Activated CD4-positive, alpha-beta memory T cell treated with anti-CD3 and anti-CD28 coated beads, Interleukin-2, amount 10 ng/mL, durations not matched to agents 7 days and 5 days (primary cell): ENCODE results near the gene LAG3. TPM values are rescaled to one million over a fixed set of nuclear protein-coding genes. Genes with fewer than 3 reads are reported as not detected.
"Not testable (repeated sequence)": the region's sequence is repeated elsewhere in the genome, so short reads cannot be mapped to it uniquely, and the experiment has no call there.

Experiments used
- CTCF ChIA-PET: fragments of 350-600 bp; sonication (Branson Sonifier 250); formaldehyde crosslinking; loops from one replicate; lab custom pipeline; 2021; ENCODE audit warnings: antibody characterized with exemption, inconsistent platforms; lab: Charles Lee
- POLR2A ChIA-PET: fragments of 350-600 bp; sonication (Branson Sonifier 250); formaldehyde crosslinking; loops from one replicate; lab custom pipeline; 2021; ENCODE audit warnings: antibody characterized with exemption; lab: Charles Lee
- DNase-seq: peaks from one replicate; pipeline ENCODE4 v3.0.0-alpha.2; 2020
- H3K27ac Mint-ChIP-seq: one replicate; pipeline ENCODE4 v1.8.0; 2021; ENCODE audit warnings: mild to moderate bottlenecking, mixed read lengths
- H3K27me3 Mint-ChIP-seq: one replicate; pipeline ENCODE4 v1.8.0; 2021; ENCODE audit warnings: mixed read lengths
- H3K36me3 Mint-ChIP-seq: one replicate; pipeline ENCODE4 v1.8.0; 2021; ENCODE audit warnings: low read depth, mixed read lengths
- H3K4me1 Mint-ChIP-seq: one replicate; pipeline ENCODE4 v1.8.0; 2021; ENCODE audit warnings: mixed read lengths
- H3K4me3 Mint-ChIP-seq: one replicate; pipeline ENCODE4 v1.8.0; 2021; ENCODE audit warnings: mild to moderate bottlenecking, mixed read lengths
- H3K9me3 Mint-ChIP-seq: one replicate; pipeline ENCODE4 v1.8.0; 2021; ENCODE audit warnings: mixed read lengths
- total RNA-seq, 2 experiments: library from RNA; stranded (reverse); gene quantifications; one replicate each; pipeline ENCODE4 v1.2.3, GENCODE V29; 2021

The LAG3 gene
- 10 to 100 TPM; 91.9 TPM for total RNA-seq

- DNase-seq, result peak; percentile 61
- Mint-ChIP-seq H3K27ac (peak within 1 kb of the TSS; percentile 71), H3K4me1 (peaks cover 76% of the 10 kb centered on the region), H3K4me3 (peak within 1 kb of the TSS; percentile 74), H3K36me3 (peaks cover 27% of the 10 kb centered on the region), H3K27me3 (peaks cover 13% of the 10 kb centered on the region), H3K9me3 (no peaks in the 10 kb centered on the region)
- CTCF ChIA-PET, result interaction anchor here (0.5 to 3.0 kb wide), 5 partner anchors 8 to 176 kb away, joined by 4 to 23 read pairs (median 9); partner anchors contain the start of genes CD4 and MLF2
- POLR2A ChIA-PET, result interaction anchor here (1.0 to 14.0 kb wide), 6 partner anchors 8 to 302 kb away, joined by 3 to 153 read pairs (median 6); partner anchors contain the start of genes CD4, GAPDH, MLF2 and VAMP1
Measured at GRCh38 chr12:6772331-6772695, at the start of gene LAG3. Gene LAG3 (plus strand): TSS chr12:6772520. CDS start chr12:6772853, 333 bp downstream.

GRCh38 chr12:6722863-6723262, 49.5 kb upstream of the LAG3 start:
- ChIA-PET CTCF (interaction anchor here (1.5 to 4.6 kb wide), 9 partner anchors 24 to 169 kb away, joined by 5 to 41 read pairs (median 9); partner anchors contain the start of genes MLF2, PTMS and ZNF384), POLR2A (interaction anchor here (1.0 to 4.0 kb wide), 23 partner anchors 10 to 386 kb away, joined by 3 to 103 read pairs (median 8); partner anchors contain the start of genes C12orf57, CDCA3, GAPDH and MLF2)
- H3K9me3 Mint-ChIP-seq, result no peaks in the 10 kb centered on the region
- H3K4me1 Mint-ChIP-seq, result peaks cover 22% of the 10 kb centered on the region
- H3K4me3 Mint-ChIP-seq, result no peak overlapping the region
- DNase-seq, result no peak
- H3K27ac Mint-ChIP-seq, result no peak overlapping the region
- H3K27me3 Mint-ChIP-seq, result no peaks in the 10 kb centered on the region
- H3K36me3 Mint-ChIP-seq, result peaks cover 8% of the 10 kb centered on the region

GRCh38 chr12:6723607-6724408, 48.5 kb upstream of the LAG3 start, which contains the start of gene COPS7A:
Gene COPS7A (plus strand): TSS chr12:6724046. CDS start chr12:6724657, 611 bp downstream.
- DNase-seq, result peak; percentile 99
- H3K36me3 Mint-ChIP-seq, result peaks cover 9% of the 10 kb centered on the region
- ChIA-PET POLR2A (interaction anchor here (0.5 to 4.0 kb wide), 52 partner anchors 9 to 685 kb away, joined by 3 to 103 read pairs (median 4); partner anchors contain the start of genes C12orf57, CD4, CDCA3 and GAPDH), CTCF (interaction anchor here (0.7 to 4.6 kb wide), 26 partner anchors 9 to 294 kb away, joined by 3 to 41 read pairs (median 5); partner anchors contain the start of genes CD4, CDCA3, LPCAT3 and MLF2)
- H3K9me3 Mint-ChIP-seq, result no peaks in the 10 kb centered on the region
- peak within 1 kb of the TSS; percentile 84 for H3K4me3 Mint-ChIP-seq
- H3K4me1 Mint-ChIP-seq, result peaks cover 22% of the 10 kb centered on the region
- peak within 1 kb of the TSS; percentile 92 for H3K27ac Mint-ChIP-seq
- no peaks in the 10 kb centered on the region for H3K27me3 Mint-ChIP-seq

GRCh38 chr12:6724409-6724797, 47.9 kb upstream of the LAG3 start:
- peak overlapping the region; percentile 92 for H3K27ac Mint-ChIP-seq
- ChIA-PET CTCF (interaction anchor here (0.7 to 4.6 kb wide), 26 partner anchors 10 to 294 kb away, joined by 3 to 41 read pairs (median 5); partner anchors contain the start of genes CD4, CDCA3, LPCAT3 and MLF2), POLR2A (interaction anchor here (0.7 to 4.0 kb wide), 46 partner anchors 9 to 685 kb away, joined by 3 to 103 read pairs (median 6); partner anchors contain the start of genes C12orf57, CD4, CDCA3 and GAPDH)
- peaks cover 12% of the 10 kb centered on the region for H3K36me3 Mint-ChIP-seq
- H3K4me1 Mint-ChIP-seq, result peaks cover 22% of the 10 kb centered on the region
- peak overlapping the region; percentile 84 for H3K4me3 Mint-ChIP-seq
- H3K27me3 Mint-ChIP-seq, result no peaks in the 10 kb centered on the region
- H3K9me3 Mint-ChIP-seq, result no peaks in the 10 kb centered on the region
- peak; percentile 49 for DNase-seq

GRCh38 chr12:6725350-6725749, 47.0 kb upstream of the LAG3 start:
- CTCF ChIA-PET, result interaction anchor here (2.6 to 4.6 kb wide), 5 partner anchors 28 to 166 kb away, joined by 9 to 41 read pairs (median 14); partner anchors contain the start of genes MLF2, PTMS and ZNF384
- no peaks in the 10 kb centered on the region for H3K27me3 Mint-ChIP-seq
- H3K9me3 Mint-ChIP-seq, result no peaks in the 10 kb centered on the region
- no peak for DNase-seq
- peaks cover 22% of the 10 kb centered on the region for H3K36me3 Mint-ChIP-seq
- peak overlapping the region; percentile 84 for H3K4me3 Mint-ChIP-seq
- POLR2A ChIA-PET, result interaction anchor here (1.0 to 4.0 kb wide), 16 partner anchors 20 to 232 kb away, joined by 3 to 103 read pairs (median 10); partner anchors contain the start of genes C12orf57, CD4, CDCA3 and MLF2
- peaks cover 22% of the 10 kb centered on the region for H3K4me1 Mint-ChIP-seq
- peak overlapping the region; percentile 92 for H3K27ac Mint-ChIP-seq

- H3K36me3 Mint-ChIP-seq, result peaks cover 33% of the 10 kb centered on the region
- peaks cover 13% of the 10 kb centered on the region for H3K4me1 Mint-ChIP-seq
- no peak overlapping the region for H3K4me3 Mint-ChIP-seq
- H3K27ac Mint-ChIP-seq, result no peak overlapping the region
- DNase-seq, result no peak
- POLR2A ChIA-PET, result no interaction called here
- CTCF ChIA-PET, result interaction anchor here (4.3 kb wide), 1 partner anchor 24 kb away, joined by 14 read pairs; the partner anchor contains the start of gene MLF2
- H3K27me3 Mint-ChIP-seq, result no peaks in the 10 kb centered on the region
- H3K9me3 Mint-ChIP-seq, result no peaks in the 10 kb centered on the region
Measured at GRCh38 chr12:6729186-6729585, 43.1 kb upstream of the LAG3 start.

- H3K27ac Mint-ChIP-seq, result no peak overlapping the region
- CTCF ChIA-PET, result interaction anchor here (1.5 to 4.3 kb wide), 2 partner anchors 23 to 95 kb away, joined by 3 to 14 read pairs; partner anchors contain the start of gene MLF2
- peaks cover 8% of the 10 kb centered on the region for H3K4me1 Mint-ChIP-seq
Measured at GRCh38 chr12:6730169-6730568, 42.2 kb upstream of the LAG3 start.

GRCh38 chr12:6734506-6735387, 37.6 kb upstream of the LAG3 start:
- Mint-ChIP-seq H3K36me3 (peaks cover 17% of the 10 kb centered on the region), H3K27me3 (no peaks in the 10 kb centered on the region), H3K9me3 (no peaks in the 10 kb centered on the region), H3K4me3 (no peak overlapping the region), H3K4me1 (peaks cover 6% of the 10 kb centered on the region), H3K27ac (no peak overlapping the region)
- ChIA-PET POLR2A (no interaction called here), CTCF (interaction anchor here (1.6 kb wide), 1 partner anchor 87 kb away, joined by 4 read pairs; the partner anchor contains the start of gene GPR162)
- DNase-seq, result no peak

More at GRCh38 chr12:6730169-6730568, 42.2 kb upstream of the LAG3 start:
- POLR2A ChIA-PET, result interaction anchor here (1.0 to 1.3 kb wide), 2 partner anchors 22 to 142 kb away, joined by 3 read pairs; partner anchors contain the start of gene MLF2
- no peak for DNase-seq
- no peaks in the 10 kb centered on the region for H3K9me3 Mint-ChIP-seq
- H3K4me3 Mint-ChIP-seq, result no peak overlapping the region
- H3K36me3 Mint-ChIP-seq, result peaks cover 33% of the 10 kb centered on the region
- no peaks in the 10 kb centered on the region for H3K27me3 Mint-ChIP-seq

- Mint-ChIP-seq H3K27me3 (no peaks in the 10 kb centered on the region), H3K9me3 (no peaks in the 10 kb centered on the region), H3K27ac (no peak overlapping the region), H3K36me3 (peaks cover 9% of the 10 kb centered on the region), H3K4me1 (peaks cover 6% of the 10 kb centered on the region), H3K4me3 (no peak overlapping the region)
- POLR2A ChIA-PET, result no interaction called here
- DNase-seq, result peak; percentile 53
- CTCF ChIA-PET, result interaction anchor here (1.0 to 1.6 kb wide), 3 partner anchors 31 to 86 kb away, joined by 4 read pairs; partner anchors contain the start of gene GPR162
Measured at GRCh38 chr12:6735448-6736191, 36.7 kb upstream of the LAG3 start.

GRCh38 chr12:6736754-6737153, 35.6 kb upstream of the LAG3 start:
- POLR2A ChIA-PET, result no interaction called here
- H3K9me3 Mint-ChIP-seq, result no peaks in the 10 kb centered on the region
- no peaks in the 10 kb centered on the region for H3K27me3 Mint-ChIP-seq
- CTCF ChIA-PET, result interaction anchor here (0.6 to 1.6 kb wide), 4 partner anchors 30 to 85 kb away, joined by 3 to 4 read pairs (median 4); partner anchors contain the start of gene GPR162
- H3K4me3 Mint-ChIP-seq, result no peak overlapping the region
- no peaks in the 10 kb centered on the region for H3K36me3 Mint-ChIP-seq
- DNase-seq, result no peak
- peaks cover 6% of the 10 kb centered on the region for H3K4me1 Mint-ChIP-seq
- no peak overlapping the region for H3K27ac Mint-ChIP-seq

GRCh38 chr12:6742080-6742479, 30.2 kb upstream of the LAG3 start:
- POLR2A ChIA-PET, result interaction anchor here (1.3 to 2.8 kb wide), 2 partner anchors 11 to 51 kb away, joined by 3 to 8 read pairs; partner anchors contain the start of gene MLF2
- H3K27me3 Mint-ChIP-seq, CTCF ChIA-PET, H3K9me3 Mint-ChIP-seq, H3K27ac Mint-ChIP-seq, H3K4me3 Mint-ChIP-seq, DNase-seq: not testable (repeated sequence)
- Mint-ChIP-seq H3K4me1 (peaks cover 19% of the 10 kb centered on the region), H3K36me3 (peaks cover 16% of the 10 kb centered on the region)
